C1 segment of cervical spinal cord (tissue), 14 donors: ENCODE results near the gene SERBP1.
"Not testable (repeated sequence)": the region's sequence is repeated elsewhere in the genome, so short reads cannot be mapped to it uniquely, and the experiment has no call there.

Source experiments
- DNase-seq, 14 donors: peaks; one replicate each; lab custom pipeline; 2025; lab: John Stamatoyannopoulos, UW

SERBP1 gene

DNA sequence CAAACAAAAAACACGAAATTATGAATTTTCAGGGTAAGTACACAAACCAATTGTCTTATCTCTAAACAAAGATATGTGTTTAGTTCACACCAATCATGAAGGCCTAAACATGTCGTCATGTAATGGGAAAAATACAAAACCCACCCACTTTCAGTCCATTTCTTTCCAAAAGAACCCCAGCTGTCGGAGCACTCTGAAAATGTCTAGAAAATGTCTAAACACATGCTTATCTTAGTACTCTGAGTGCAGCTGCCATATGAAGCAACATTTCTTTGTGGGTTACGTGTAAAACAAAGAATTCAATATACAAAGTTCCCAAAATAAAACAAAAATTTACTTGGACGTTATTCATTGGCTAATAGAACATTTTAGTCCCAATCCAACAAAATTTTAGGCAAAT is 22.7 kb downstream of the SERBP1 start:
- DNase-seq = no peak

- no peak for DNase-seq
Measured at GRCh38 chr1:67405473-67406245, 24.5 kb downstream of the SERBP1 start.

GRCh38 chr1:67404212-67404620 is 26.0 kb downstream of the SERBP1 start:
- DNase-seq = no peak

GRCh38 chr1:67401443-67401842 is 28.8 kb downstream of the SERBP1 start:
- no peak for DNase-seq

DNA sequence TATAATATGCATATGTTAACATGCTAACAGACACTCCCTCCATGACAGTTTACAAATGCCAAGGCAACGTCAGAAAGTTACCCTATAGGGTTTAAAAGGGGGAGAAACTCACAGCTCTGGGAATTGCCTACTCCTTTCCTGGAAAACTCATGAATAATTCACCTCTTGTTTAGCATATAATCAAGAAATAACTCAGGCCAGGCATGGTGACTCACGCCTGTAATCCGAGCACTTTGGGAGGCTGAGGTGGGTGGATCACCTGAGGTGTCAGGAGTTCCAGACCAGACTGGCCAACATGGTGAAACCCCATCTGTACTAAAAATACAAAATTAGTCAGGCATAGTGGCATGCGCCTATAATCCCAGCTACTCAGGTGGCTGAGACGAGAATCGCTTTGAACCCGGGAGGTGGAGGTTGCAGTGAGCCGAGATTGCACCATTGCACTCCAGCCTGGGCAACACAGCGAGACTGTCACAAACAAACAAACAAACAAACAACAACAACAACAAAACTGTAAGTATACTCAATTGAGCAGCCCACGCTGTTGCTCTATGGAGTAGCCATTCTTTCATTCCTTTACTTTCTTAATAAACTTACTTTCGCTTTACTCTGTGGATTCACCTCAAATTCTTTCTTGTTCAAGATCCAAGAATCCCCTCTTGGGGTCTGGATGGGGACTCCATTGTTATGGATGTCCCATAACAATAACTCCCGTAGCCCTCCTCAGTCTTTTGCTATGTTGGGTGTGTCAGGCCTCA is 30.0 kb downstream of the SERBP1 start:
- DNase-seq = not testable (repeated sequence)

DNA sequence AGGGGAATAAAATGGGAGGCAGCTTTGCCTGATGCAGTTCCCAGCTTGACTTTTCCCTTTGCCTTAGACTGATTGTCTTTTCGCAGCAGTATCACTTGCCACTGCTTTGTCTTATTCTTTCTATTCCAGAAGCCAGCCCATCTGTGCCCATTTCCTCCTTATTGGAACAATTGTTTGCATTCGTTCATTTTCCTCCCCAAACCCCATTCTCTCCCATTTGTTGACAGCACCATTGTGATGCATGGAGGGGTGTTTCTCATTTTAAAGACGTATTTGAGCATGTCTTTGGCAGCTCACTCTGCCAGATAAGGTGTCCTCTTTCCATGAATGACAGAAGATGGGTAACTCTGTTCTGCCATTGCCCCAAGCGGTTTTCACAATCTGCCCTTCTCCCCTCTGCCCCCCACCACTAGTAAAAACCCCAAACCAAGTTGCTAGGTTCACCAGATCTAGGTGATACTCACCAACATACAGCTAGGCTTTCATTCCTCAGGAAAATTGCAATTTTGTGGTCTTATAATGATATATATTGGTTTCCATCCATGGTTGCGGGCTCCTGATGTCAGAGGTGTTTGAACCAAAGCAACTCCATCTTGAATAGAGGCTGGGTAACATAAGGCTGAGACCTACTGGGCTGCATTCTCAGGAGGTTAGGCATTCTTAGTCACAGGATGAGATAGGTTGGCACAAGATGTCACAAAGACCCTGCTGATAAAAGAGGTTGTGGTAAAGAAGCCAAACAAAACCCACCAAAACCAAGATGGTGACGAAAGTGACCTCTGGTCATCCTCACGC is 30.8 kb downstream of the SERBP1 start:
- DNase-seq = no peak

DNA sequence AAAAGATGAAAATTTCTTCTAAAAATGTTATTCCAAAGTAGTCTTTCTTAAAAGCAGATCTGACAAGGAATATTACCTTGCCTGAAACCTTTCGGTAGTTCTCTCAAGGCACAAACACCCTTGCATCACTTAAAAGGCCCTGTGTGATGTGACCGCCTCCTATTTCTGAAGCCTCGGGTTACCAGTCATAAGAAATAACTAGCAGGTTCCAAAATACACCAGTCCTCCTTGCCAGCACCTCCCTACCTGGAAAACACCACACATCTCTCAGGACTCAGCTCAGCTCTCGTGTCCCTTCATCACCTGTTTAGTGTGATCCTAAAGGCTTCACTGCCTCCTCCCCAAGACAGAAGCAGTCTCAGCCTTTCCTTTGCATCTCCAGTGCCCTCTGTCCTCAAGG is 35.7 kb downstream of the SERBP1 start:
- no peak for DNase-seq

DNA sequence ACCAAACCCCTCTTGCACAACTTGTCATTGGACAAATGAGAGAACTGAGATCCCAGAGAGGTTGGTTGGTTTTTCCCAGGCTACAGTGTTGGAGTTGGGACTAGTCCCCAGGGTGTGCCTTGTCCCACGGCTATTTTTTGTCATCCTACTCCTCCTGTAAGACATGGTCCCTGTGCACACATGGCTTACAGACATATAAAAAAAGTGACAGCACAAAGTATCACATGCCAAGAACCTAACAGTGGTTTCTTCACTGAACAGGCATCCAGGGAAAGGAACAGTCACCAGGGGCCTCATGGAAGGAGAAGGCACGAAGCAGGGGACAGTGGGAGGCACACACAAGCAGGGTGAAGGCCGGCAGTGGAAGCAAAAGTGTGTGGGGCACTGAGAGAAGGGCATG is 36.5 kb downstream of the SERBP1 start:
- peak in 1 of 14 donors; percentile 11 for DNase-seq

DNA sequence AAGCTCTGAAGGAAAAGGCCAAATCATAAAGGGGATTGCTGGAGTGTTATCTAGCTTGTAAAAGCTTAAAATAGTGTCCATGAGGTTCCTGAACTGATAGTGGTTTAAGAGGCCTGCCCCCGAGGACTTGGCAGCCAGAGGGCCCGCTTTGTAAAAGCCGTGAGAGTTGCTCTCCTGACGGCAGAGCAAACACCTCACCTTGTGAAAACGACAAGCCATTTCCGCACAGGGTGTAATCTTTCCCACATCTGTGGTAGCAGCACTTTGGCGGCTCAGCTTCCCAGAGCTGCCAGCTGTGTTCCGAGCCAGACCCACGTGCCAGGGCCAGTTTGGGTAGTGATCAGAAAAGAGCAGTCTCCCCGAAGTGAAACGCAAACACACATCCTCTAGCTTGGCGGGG is 37.0 kb downstream of the SERBP1 start:
- peak in 1 of 14 donors; percentile 28 for DNase-seq

DNA sequence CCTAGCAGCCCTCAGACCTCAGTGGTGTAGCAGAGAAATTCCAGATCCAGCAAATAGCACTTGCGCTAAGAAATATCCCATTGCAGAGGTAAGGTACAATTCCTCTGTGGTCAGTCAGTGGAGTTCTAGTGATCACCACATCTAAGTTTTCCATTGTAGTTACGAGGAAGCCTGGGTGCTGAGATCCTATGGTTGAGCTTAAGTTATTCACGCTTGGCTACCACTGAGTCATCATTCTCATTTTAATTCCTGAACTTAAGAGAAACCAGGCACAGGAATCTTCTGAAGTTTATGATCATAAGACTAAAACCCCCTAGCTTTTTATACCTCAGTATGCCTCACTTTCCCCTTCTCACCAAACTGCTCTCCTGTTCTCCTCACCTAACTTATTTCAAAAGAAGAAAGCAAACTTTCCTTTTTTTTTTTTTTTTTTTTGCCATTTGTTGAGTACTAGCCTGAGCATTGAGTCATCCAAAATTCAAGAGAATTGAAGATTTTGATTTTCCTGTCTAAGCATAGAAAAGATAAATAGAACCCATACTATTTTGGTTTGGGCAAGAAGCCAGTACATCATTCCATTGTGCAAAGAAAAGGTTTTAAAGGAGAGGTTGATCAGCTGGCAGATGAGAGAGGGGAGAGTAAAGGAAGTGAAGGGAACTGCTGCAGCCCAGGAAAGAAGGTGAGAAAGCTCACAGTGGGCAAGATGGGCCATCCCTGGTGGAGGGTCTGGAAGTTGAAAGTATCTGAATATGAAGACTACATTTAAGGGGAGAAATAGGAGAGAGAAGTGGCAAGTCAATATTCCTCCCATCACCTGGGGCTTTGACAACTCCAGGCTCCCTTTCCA is 39.9 kb downstream of the SERBP1 start:
- no peak for DNase-seq

- DNase-seq = no peak
Measured at GRCh38 chr1:67383999-67384638, 46.1 kb downstream of the SERBP1 start.

GRCh38 chr1:67382292-67382691 is 47.9 kb downstream of the SERBP1 start:
- DNase-seq = no peak

DNA sequence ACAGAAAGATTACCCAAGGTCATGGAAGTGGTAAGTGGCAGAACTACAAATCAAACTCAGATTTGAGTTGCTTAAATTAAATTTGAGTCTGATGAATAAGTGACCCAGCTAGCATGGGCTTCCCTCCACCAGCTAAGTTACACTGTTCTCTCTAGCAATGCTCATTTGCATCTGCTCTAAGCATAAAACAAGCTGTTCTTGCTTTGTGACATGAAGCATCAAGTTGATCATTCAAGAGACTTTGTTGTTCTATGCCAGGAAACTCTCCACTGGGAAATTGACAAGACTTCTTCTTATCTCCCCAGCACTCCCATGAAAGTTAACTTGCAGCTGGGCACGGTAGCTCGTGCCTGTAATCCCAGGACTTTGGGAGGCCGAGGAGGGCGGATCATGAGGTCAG is 49.0 kb downstream of the SERBP1 start:
- no peak for DNase-seq

GRCh38 chr1:67377253-67377652 is 52.9 kb downstream of the SERBP1 start:
- DNase-seq = no peak

- DNase-seq = no peak
Measured at GRCh38 chr1:67376381-67376780, 53.8 kb downstream of the SERBP1 start.

DNA sequence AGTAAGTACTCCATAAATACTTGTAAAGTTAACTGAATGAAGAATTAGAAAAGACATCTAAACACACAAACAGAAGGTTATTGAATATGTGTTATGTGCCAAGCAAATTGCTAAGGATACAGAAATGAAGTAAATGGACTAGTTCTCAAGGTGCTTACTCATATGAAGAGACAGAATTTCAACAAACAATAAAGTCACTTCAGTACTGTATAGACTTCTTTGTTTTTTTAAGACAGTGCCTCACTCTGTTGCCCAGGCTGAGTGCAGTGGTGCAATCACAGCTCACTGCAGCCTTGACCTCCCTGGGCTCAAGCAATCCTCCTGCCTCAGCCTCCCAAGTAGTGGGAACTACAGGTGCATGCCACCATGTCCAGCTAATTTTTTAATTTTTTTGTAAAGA is 57.3 kb downstream of the SERBP1 start:
- DNase-seq = no peak

GRCh38 chr1:67372136-67372535 is 58.1 kb downstream of the SERBP1 start:
- DNase-seq = no peak

DNA sequence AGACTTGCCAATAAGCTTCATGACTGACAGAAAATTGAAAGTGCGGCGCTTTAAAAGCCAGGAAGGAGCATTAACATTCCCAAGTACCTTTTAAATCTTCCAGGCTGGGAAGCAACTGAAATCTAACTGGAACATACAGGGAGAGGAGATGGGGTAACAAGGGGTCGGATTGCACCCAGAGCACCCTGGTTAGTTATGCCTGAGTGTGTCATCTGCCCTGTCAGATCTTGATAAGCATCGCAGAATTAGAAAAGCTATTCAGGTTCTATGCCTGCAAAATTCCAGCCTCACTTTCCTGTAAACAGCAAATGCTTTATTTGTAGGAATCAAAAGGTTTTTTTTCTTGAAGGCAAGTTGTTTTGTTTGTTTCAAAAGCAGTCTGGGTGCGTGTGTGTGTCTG is 58.5 kb downstream of the SERBP1 start:
- DNase-seq = no peak

GRCh38 chr1:67371043-67371442 is 59.2 kb downstream of the SERBP1 start:
- DNase-seq = no peak

- DNase-seq = no peak
Measured at GRCh38 chr1:67368046-67368514, 62.1 kb downstream of the SERBP1 start.
